HCT116 (cell line): ENCODE results near the gene PDE6D. TPM values are rescaled to one million over a fixed set of nuclear protein-coding genes. Genes with fewer than 3 reads are reported as not detected.

ENCODE experiments used
- ATAC-seq: fragments of 200-7000 bp; cut with Tn5 transposase; 2 replicates; pipeline ENCODE4 v1.9.1; 2020; ENCODE audit warnings: mild to moderate bottlenecking, moderate library complexity
- BruUV-seq: library from RNA; stranded (reverse); fragments of 400-500 nt; replicated peaks from 2 replicates; lab custom pipeline; 2021; lab: Mats Ljungman, UMichigan
- CTCF ChIA-PET: fragments of 300-600 bp; sonication (Branson Sonifier 250); formaldehyde crosslinking; loops from one replicate; lab custom pipeline; 2021; ENCODE audit warnings: antibody characterized with exemption; lab: Charles Lee
- POLR2A ChIA-PET: fragments of 300-600, 350-600 bp; sonication (Branson Sonifier 250); formaldehyde crosslinking; loops from one replicate; lab custom pipeline; 2021; ENCODE audit warnings: antibody characterized with exemption; lab: Charles Lee
- RAD21 ChIA-PET, 2 experiments: fragments of 300-600 bp; sonication (Branson Sonifier 250); formaldehyde crosslinking; loops; one replicate each; lab custom pipeline; 2023; ENCODE audit warnings: low total read pairs in 2 of 2; ENCODE audit not compliant: uncharacterized antibody in 2 of 2, unreplicated experiment in 2 of 2, low non-redundant PET in 1 of 2; lab: Charles Lee
- DNase-seq: peaks from one replicate; pipeline ENCODE4 v3.0.0-alpha.2; 2010; ENCODE audit warnings: low read depth, low spot score
- H2AFZ ChIP-seq: fragments of 200-600 bp; shearing (Covaris generic), sonication (generic); 2 replicates; pipeline ENCODE4 v1.6.1; 2017; ENCODE audit warnings: low read depth, mixed run types, mixed read lengths, antibody characterized with exemption, low read length; ENCODE audit not compliant: poor library complexity, severe bottlenecking
- H3K27ac ChIP-seq: 2 replicates; pipeline ENCODE4 v1.5.1; 2012; ENCODE audit warnings: low read depth, low read length
- H3K27me3 ChIP-seq: fragments of 200-600 bp; sonication (generic); 2 replicates; pipeline ENCODE4 v1.6.1; 2016; ENCODE audit warnings: mixed run types, low read length, mixed read lengths; ENCODE audit not compliant: insufficient read depth
- H3K36me3 ChIP-seq, 2 experiments: fragments of 200-500 bp in 1 of 2; fragments of 200-600 bp in 1 of 2; sonication (Bioruptor generic) in 1 of 2; sonication (generic) in 1 of 2; 2 replicates each; pipeline versions ENCODE4 v1.5.1 to v1.6.1; 2014 to 2016; ENCODE audit warnings: low read length in 2 of 2, inconsistent platforms in 1 of 2, mixed read lengths in 1 of 2, mixed run types in 1 of 2; ENCODE audit not compliant: insufficient read depth in 2 of 2, control insufficient read depth in 1 of 2
- H3K4me1 ChIP-seq, 2 experiments: fragments of 200-600 bp in 1 of 2; sonication (generic) in 1 of 2; 2 replicates each; pipeline versions ENCODE4 v1.5.1 to v1.6.1; 2012 to 2017; ENCODE audit warnings: low read length in 2 of 2, inconsistent platforms in 1 of 2, mild to moderate bottlenecking in 1 of 2, mixed read lengths in 1 of 2, mixed run types in 1 of 2, moderate library complexity in 1 of 2; ENCODE audit not compliant: insufficient read depth in 2 of 2, control insufficient read depth in 1 of 2
- H3K4me2 ChIP-seq: fragments of 200-600 bp; sonication (generic); 2 replicates; pipeline ENCODE4 v1.6.1; 2017; ENCODE audit warnings: mixed run types, low read length, mixed read lengths
- H3K4me3 ChIP-seq, 2 experiments: fragments of 200-600 bp in 1 of 2; sonication (generic) in 1 of 2; replicated peaks in 1 of 2; 2 replicates each; pipeline ENCODE4 v1.5.1; 2011 to 2016; ENCODE audit warnings: low read length in 2 of 2, control low read depth in 1 of 2, low read depth in 1 of 2, mild to moderate bottlenecking in 1 of 2, mixed read lengths in 1 of 2, mixed run types in 1 of 2
- H3K79me2 ChIP-seq: fragments of 200-600 bp; sonication (generic); 2 replicates; pipeline ENCODE4 v1.6.1; 2017; ENCODE audit warnings: mild to moderate bottlenecking, mixed run types, low read length, moderate library complexity, mixed read lengths; ENCODE audit not compliant: insufficient read depth
- H3K9ac ChIP-seq: fragments of 200-600 bp; sonication (generic); 2 replicates; pipeline ENCODE4 v1.6.1; 2016; ENCODE audit warnings: low read length, mixed read lengths
- H3K9me2 ChIP-seq: fragments of 200-600 bp; sonication (generic), shearing (Covaris generic); 2 replicates; pipeline ENCODE4 v1.6.1; 2017; ENCODE audit warnings: mixed run types, mild to moderate bottlenecking, moderate library complexity; ENCODE audit not compliant: insufficient read depth
- H3K9me3 ChIP-seq, 2 experiments: fragments of 200-500 bp in 1 of 2; fragments of 200-600 bp in 1 of 2; sonication (Bioruptor generic) in 1 of 2; sonication (generic) in 1 of 2; 2 replicates each; pipeline ENCODE4 v1.6.1; 2014 to 2017; ENCODE audit warnings: low read length in 2 of 2, mixed read lengths in 2 of 2, inconsistent platforms in 1 of 2, low read depth in 1 of 2, mild to moderate bottlenecking in 1 of 2, mixed run types in 1 of 2, moderate library complexity in 1 of 2; ENCODE audit not compliant: control insufficient read depth in 1 of 2, insufficient read depth in 1 of 2
- H4K20me1 ChIP-seq: fragments of 200-600 bp; sonication (generic), shearing (Covaris generic); 2 replicates; pipeline ENCODE4 v1.6.1; 2017; ENCODE audit warnings: mixed run types, mild to moderate bottlenecking, moderate library complexity; ENCODE audit not compliant: insufficient read depth
- CEBPB ChIP-seq: IDR thresholded peaks from 2 replicates; pipeline ENCODE4 v1.6.1; 2012; ENCODE audit warnings: low read depth
- EGR1 ChIP-seq: IDR thresholded peaks from 2 replicates; pipeline ENCODE4 v1.6.1; 2012; ENCODE audit warnings: low read depth
- EZH2 ChIP-seq: fragments of 200-600 bp; sonication (generic); IDR thresholded peaks from 2 replicates; pipeline ENCODE4 v1.6.1; 2017; ENCODE audit warnings: antibody characterized with exemption, mixed run types
- EZH2phosphoT487 ChIP-seq: fragments of 200-600 bp; IDR thresholded peaks from 2 replicates; pipeline ENCODE4 v1.6.1; 2018; ENCODE audit warnings: antibody characterized with exemption, borderline replicate concordance
- FOSL1 ChIP-seq: IDR thresholded peaks from 2 replicates; pipeline ENCODE4 v1.6.1; 2012; ENCODE audit warnings: low read depth
- POLR2A ChIP-seq: IDR thresholded peaks from 2 replicates; pipeline ENCODE4 v1.7.0; 2011; ENCODE audit warnings: borderline replicate concordance; ENCODE audit not compliant: insufficient read depth, insufficient read length; ENCODE audit errors: extremely low read depth
- POLR2AphosphoS5 ChIP-seq: IDR thresholded peaks from 2 replicates; pipeline ENCODE4 v1.6.1; 2011; ENCODE audit warnings: mild to moderate bottlenecking, low read depth, low read length, moderate library complexity
- SRF ChIP-seq: IDR thresholded peaks from 2 replicates; pipeline ENCODE4 v1.6.1; 2012; ENCODE audit warnings: low read depth
- TCF7L2 ChIP-seq: IDR thresholded peaks from 2 replicates; pipeline ENCODE4 v1.7.0; 2011; ENCODE audit warnings: borderline replicate concordance, inconsistent platforms; ENCODE audit not compliant: insufficient read depth, insufficient read length; ENCODE audit errors: extremely low read depth
- YY1 ChIP-seq: IDR thresholded peaks from 2 replicates; pipeline ENCODE4 v1.6.1; 2011; ENCODE audit warnings: low read length, low read depth, moderate library complexity, mild to moderate bottlenecking; ENCODE audit not compliant: insufficient replicate concordance; ENCODE audit errors: extremely low read depth
- ZFX ChIP-seq: fragments of 450-650 bp; IDR thresholded peaks from 2 replicates; pipeline ENCODE4 v1.6.1; 2017
- ZNF274 ChIP-seq: fragments of 200-500 bp; sonication (Bioruptor generic); IDR thresholded peaks from 2 replicates; pipeline ENCODE4 v1.6.1; 2014; ENCODE audit warnings: mild to moderate bottlenecking, low read depth, low read length, inconsistent platforms
- intact Hi-C: fragments of 100-400 bp; cut with micrococcal nuclease; formaldehyde crosslinking; loops from 2 replicates; pipeline ENCODE4 v1.10.0; 2022
- total RNA-seq: library from RNA; stranded (reverse); gene quantifications from one replicate; pipeline ENCODE4 v1.2.1, GENCODE V29; 2021; ENCODE audit not compliant: unreplicated experiment
- TF ChIP-seq, protein P1 (sequence below): IDR thresholded peaks from 2 replicates; pipeline ENCODE4 v1.6.1; 2012

Gene PDE6D
- total RNA-seq, 1 experiment from 2014 or later = 26.6 TPM

DNA sequence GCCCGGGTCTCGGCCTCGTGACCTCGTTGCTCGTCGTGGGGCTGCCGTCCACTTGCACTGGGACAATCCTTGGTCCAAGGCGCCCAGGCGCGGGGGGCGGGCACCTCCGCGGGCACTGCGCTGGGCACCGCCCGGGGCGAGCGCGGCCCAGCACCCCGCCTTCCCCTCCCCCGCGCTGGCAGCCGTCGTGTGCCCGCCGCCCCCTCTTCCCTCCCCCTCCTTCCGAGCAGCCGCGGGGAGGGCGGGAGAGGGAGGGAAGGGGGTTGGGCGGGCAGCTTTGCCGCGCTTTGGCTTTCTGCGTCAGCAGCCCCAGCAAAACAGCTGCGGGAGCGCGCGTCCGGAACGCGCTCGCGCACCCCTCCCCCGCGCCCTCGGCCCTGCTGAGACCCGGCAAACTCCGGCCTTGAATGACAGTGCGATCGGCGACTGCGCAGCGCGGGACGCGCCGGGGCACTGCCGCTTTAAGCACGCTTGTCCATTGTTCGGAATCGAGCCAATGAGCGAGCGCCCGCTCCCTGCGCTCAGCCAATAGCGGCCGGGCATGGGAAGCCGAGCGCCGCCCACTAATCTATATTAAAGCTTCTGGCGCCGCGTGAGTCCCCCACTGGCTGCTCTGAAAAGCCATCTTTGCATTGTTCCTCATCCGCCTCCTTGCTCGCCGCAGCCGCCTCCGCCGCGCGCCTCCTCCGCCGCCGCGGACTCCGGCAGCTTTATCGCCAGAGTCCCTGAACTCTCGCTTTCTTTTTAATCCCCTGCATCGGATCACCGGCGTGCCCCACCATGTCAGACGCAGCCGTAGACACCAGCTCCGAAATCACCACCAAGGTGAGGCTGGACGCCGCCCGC, 72.9 kb downstream of the PDE6D start, which contains the start of gene PTMA:
PTMA (plus strand) TSS at position 599 of the 846 bp plus-strand sequence; CDS start at position 781, 182 bp downstream.
- no peaks in the 10 kb centered on the region for H3K27me3 ChIP-seq
- H3K27ac ChIP-seq = peak within 1 kb of the TSS; percentile 99
- peaks cover 31% of the 10 kb centered on the region; the same call in 1 of the 2 replicates for H4K20me1 ChIP-seq
- H3K9me3 ChIP-seq = no peaks in the 10 kb centered on the region
- peaks cover 58% of the 10 kb centered on the region for H3K79me2 ChIP-seq
- peak; percentile 73 for ATAC-seq
- H3K4me2 ChIP-seq = peak within 1 kb of the TSS; percentile 98
- H3K4me1 ChIP-seq = peaks cover 20 to 45% of the 10 kb centered on the region in 2 experiments
- RAD21 ChIA-PET = interaction anchor here (0.6 to 1.0 kb wide), 2 partner anchors 17 to 50 kb away, joined by 3 to 6 read pairs; no protein-coding TSS in a partner anchor
- H2AFZ ChIP-seq = no peak within 1 kb of the TSS
- H3K36me3 ChIP-seq = peaks cover 19 to 38% of the 10 kb centered on the region in 2 experiments
- intact Hi-C loops = loop anchor here (1.0 to 5.0 kb wide), 4 partner anchors 27 to 246 kb away; partner anchors contain the start of gene NCL
- H3K4me3 ChIP-seq = peak within 1 kb of the TSS; percentile 85 to 94
- peak within 1 kb of the TSS; percentile 96 for H3K9ac ChIP-seq
- TF ChIP-seq POLR2AphosphoS5 (peak; percentile 94), YY1 (peak; percentile 35), POLR2A (peak; percentile 99), EGR1 (no peak), ZFX (peak; percentile 26; the same call in 1 of the 2 replicates), TCF7L2 (peak; percentile 63)
- peak; percentile 99 for DNase-seq
- CTCF ChIA-PET = interaction anchor here (1.7 to 2.5 kb wide), 4 partner anchors 31 to 96 kb away, joined by 4 to 29 read pairs (median 10); no protein-coding TSS in a partner anchor
- POLR2A ChIA-PET = interaction anchor here (0.8 to 5.5 kb wide), 15 partner anchors 8 to 244 kb away, joined by 3 to 34 read pairs (median 7); partner anchors contain the start of gene NCL
- no TSS peak for BruUV-seq
- no peaks in the 10 kb centered on the region for H3K9me2 ChIP-seq

DNA sequence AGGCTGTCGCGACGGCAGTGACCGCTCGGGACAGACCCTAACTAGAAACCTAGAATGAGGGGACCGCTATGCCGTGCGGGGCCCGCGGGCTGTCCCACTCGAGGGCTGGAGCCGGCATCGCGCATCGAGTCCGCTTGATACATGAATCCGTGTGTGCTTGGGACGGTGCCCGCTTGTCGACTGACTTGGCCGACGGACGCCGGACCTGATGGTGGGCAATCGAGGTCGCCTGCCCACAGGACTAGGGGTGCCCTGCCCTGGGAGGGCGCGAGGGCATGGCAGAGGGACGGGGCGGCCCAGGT, 73.5 kb downstream of the PDE6D start:
- RAD21 ChIA-PET = interaction anchor here in 1 of 2 experiments (1.0 kb wide), 1 partner anchor 16 kb away, joined by 3 read pairs; no protein-coding TSS in a partner anchor
- peak; percentile 36 for DNase-seq

More for the DNA sequence above, 73.5 kb downstream of the PDE6D start:
- Histone ChIP-seq H3K9ac (peak overlapping the region; percentile 96), H3K79me2 (peaks cover 58% of the 10 kb centered on the region), H4K20me1 (peaks cover 31% of the 10 kb centered on the region; the same call in 1 of the 2 replicates), H3K9me2 (no peaks in the 10 kb centered on the region), H3K9me3 (no peaks in the 10 kb centered on the region), H3K4me1 (peaks cover 20 to 44% of the 10 kb centered on the region in 2 experiments), H3K27me3 (no peaks in the 10 kb centered on the region), H2AFZ (no peak overlapping the region), H3K4me2 (peak overlapping the region; percentile 98), H3K36me3 (peaks cover 18 to 38% of the 10 kb centered on the region in 2 experiments), H3K27ac (peak overlapping the region; percentile 99), H3K4me3 (peak overlapping the region; percentile 85 to 94)
- intact Hi-C loops = loop anchor here (1.0 to 5.0 kb wide), 4 partner anchors 27 to 245 kb away; partner anchors contain the start of gene NCL
- no TSS peak for BruUV-seq
- TF ChIP-seq CEBPB (no peak), EZH2phosphoT487 (no peak), SRF (no peak), POLR2A (peak; percentile 33), YY1 (no peak), TCF7L2 (no peak), ZNF274 (no peak), EZH2 (no peak), FOSL1 (no peak), ZFX (peak; percentile 63)
- TF ChIP-seq, protein P1, sequence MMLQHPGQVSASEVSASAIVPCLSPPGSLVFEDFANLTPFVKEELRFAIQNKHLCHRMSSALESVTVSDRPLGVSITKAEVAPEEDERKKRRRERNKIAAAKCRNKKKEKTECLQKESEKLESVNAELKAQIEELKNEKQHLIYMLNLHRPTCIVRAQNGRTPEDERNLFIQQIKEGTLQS = no peak
- ChIA-PET POLR2A (interaction anchor here (0.8 to 5.5 kb wide), 14 partner anchors 12 to 95 kb away, joined by 3 to 34 read pairs (median 7); no protein-coding TSS in a partner anchor), CTCF (interaction anchor here (0.9 to 2.5 kb wide), 8 partner anchors 11 to 96 kb away, joined by 4 to 29 read pairs (median 7); no protein-coding TSS in a partner anchor)
- peak; percentile 7 for ATAC-seq
